ENCODE results near the gene ZNF621. TPM values are rescaled to one million over a fixed set of nuclear protein-coding genes. Genes with fewer than 3 reads are reported as not detected.

The ZNF621 gene
- total RNA-seq, 1 experiment from 2014 or later: 23.6 TPM

DNA sequence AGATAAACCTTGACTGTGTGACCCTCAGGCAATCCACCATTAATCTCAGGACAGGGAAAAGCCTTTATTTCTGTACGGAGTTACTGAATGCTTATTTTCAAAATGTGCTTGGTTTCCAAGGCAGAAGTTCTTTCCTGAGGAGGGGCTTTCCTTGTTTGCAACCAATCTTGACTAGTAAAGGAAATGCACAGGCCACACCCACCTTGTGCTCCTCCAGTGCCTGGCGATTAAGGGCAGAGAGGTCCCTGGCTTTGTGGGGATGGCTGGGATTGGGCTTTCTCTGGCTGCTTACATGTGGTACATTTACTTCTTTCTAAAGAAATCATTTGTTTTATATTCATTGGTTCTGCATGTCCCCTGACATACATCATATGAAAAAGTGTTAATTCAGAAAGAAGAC, 47.8 kb downstream of the ZNF621 start:
- no TSS peak for BruUV-seq (replicated peaks)
- POLR2A ChIA-PET: no interaction called here
- intact Hi-C loops (cut with micrococcal nuclease; ENCODE audit: unreplicated experiment): no loop called here

DNA sequence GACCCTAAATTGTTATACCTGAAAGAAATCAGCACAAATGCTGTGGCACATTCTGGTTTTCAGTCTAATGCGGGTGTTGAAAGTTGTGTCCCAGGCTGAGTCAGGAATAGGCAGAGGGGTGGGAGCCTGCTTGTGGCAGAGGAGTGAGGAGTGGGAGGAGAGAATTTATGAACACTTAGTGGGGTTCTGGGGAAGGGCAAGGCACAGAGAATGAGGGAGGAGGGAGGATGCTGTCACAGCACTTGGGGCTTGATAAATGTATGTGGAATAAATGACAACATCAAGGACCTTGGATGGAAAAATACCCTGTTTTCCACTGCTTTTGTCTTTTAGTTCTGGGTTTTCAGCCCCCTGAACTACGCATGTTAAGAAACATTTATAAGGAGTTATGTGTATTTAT, 49.3 kb downstream of the ZNF621 start:
- H3K27ac Mint-ChIP-seq (ENCODE audit: unreplicated experiment): no peak overlapping the region
- TF ChIP-seq, protein P1, sequence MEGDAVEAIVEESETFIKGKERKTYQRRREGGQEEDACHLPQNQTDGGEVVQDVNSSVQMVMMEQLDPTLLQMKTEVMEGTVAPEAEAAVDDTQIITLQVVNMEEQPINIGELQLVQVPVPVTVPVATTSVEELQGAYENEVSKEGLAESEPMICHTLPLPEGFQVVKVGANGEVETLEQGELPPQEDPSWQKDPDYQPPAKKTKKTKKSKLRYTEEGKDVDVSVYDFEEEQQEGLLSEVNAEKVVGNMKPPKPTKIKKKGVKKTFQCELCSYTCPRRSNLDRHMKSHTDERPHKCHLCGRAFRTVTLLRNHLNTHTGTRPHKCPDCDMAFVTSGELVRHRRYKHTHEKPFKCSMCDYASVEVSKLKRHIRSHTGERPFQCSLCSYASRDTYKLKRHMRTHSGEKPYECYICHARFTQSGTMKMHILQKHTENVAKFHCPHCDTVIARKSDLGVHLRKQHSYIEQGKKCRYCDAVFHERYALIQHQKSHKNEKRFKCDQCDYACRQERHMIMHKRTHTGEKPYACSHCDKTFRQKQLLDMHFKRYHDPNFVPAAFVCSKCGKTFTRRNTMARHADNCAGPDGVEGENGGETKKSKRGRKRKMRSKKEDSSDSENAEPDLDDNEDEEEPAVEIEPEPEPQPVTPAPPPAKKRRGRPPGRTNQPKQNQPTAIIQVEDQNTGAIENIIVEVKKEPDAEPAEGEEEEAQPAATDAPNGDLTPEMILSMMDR (IDR thresholded peaks at IDR 0.05; ENCODE audit: insufficient read depth in 1 of 2, low read depth in 1 of 2, low read length in 1 of 2, severe bottlenecking in 1 of 2, unreplicated experiment in 1 of 2): no peak
- Histone ChIP-seq H3K4me1 (no peaks in the 10 kb centered on the region), H3K9me3 (no peaks in the 10 kb centered on the region), H3K36me3 (ENCODE audit: control insufficient read depth, insufficient read depth, low read length) (no peaks in the 10 kb centered on the region), H3K4me3 (ENCODE audit: low read depth, low read length) (no peak overlapping the region), H3K27me3 (replicated peaks; ENCODE audit: control insufficient read depth, insufficient read depth, low read length) (no peaks in the 10 kb centered on the region)
- H3K27me3 Mint-ChIP-seq (ENCODE audit: insufficient read depth, unreplicated experiment): peaks cover 7% of the 10 kb centered on the region
- no peak for DNase-seq
- H3K4me3 Mint-ChIP-seq (ENCODE audit: unreplicated experiment): no peak overlapping the region
- intact Hi-C loops (cut with micrococcal nuclease; ENCODE audit: unreplicated experiment): no loop called here
- POLR2A ChIA-PET: no interaction called here
- CTCF ChIA-PET: no interaction called here
- no peaks in the 10 kb centered on the region for H3K9me3 Mint-ChIP-seq (ENCODE audit: unreplicated experiment)
- BruUV-seq (replicated peaks): no TSS peak
- H3K4me1 Mint-ChIP-seq (ENCODE audit: low read depth, unreplicated experiment): no peaks in the 10 kb centered on the region
- H3K36me3 Mint-ChIP-seq (ENCODE audit: insufficient read depth, unreplicated experiment): no peaks in the 10 kb centered on the region

More for the DNA sequence above, 47.8 kb downstream of the ZNF621 start:
- H3K36me3 ChIP-seq (ENCODE audit: control insufficient read depth, insufficient read depth, low read length): no peaks in the 10 kb centered on the region
- H3K4me1 ChIP-seq: no peaks in the 10 kb centered on the region
- H3K4me3 Mint-ChIP-seq (ENCODE audit: unreplicated experiment): no peak overlapping the region
- no peaks in the 10 kb centered on the region for H3K27me3 ChIP-seq (replicated peaks; ENCODE audit: control insufficient read depth, insufficient read depth, low read length)
- H3K9me3 Mint-ChIP-seq (ENCODE audit: unreplicated experiment): no peaks in the 10 kb centered on the region
- no peak for DNase-seq
- peaks cover 7% of the 10 kb centered on the region for H3K27me3 Mint-ChIP-seq (ENCODE audit: insufficient read depth, unreplicated experiment)
- CTCF ChIA-PET: no interaction called here
- no peak overlapping the region for H3K27ac Mint-ChIP-seq (ENCODE audit: unreplicated experiment)
- TF ChIP-seq, protein P1 (IDR thresholded peaks at IDR 0.05; ENCODE audit: insufficient read depth in 1 of 2, low read depth in 1 of 2, low read length in 1 of 2, severe bottlenecking in 1 of 2, unreplicated experiment in 1 of 2): no peak
- no peak overlapping the region for H3K4me3 ChIP-seq (ENCODE audit: low read depth, low read length)
- no peaks in the 10 kb centered on the region for H3K36me3 Mint-ChIP-seq (ENCODE audit: insufficient read depth, unreplicated experiment)
- no peaks in the 10 kb centered on the region for H3K4me1 Mint-ChIP-seq (ENCODE audit: low read depth, unreplicated experiment)
- no peaks in the 10 kb centered on the region for H3K9me3 ChIP-seq

DNA sequence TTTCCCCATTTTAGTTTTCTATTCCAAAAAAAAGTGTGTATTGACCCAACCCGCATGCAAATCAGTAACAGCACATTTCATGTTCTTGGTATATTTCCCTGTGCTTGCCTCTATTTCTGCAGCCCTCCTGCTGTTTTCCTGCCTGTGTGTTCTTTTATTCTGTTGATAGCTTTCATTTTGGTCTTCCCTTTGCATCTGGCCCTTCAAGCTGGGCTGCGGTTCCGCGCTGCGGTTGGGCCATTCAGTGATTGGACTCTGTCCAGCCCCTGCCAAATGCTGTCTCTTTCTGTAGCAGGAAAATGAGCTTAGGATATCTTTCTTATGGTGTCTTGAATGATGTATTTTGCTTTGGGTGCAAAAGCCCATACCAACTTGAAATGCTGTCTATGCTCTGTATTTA, 49.9 kb downstream of the ZNF621 start:
- no peaks in the 10 kb centered on the region for H3K36me3 ChIP-seq (ENCODE audit: control insufficient read depth, insufficient read depth, low read length)
- no peak overlapping the region for H3K4me3 ChIP-seq (ENCODE audit: low read depth, low read length)
- Mint-ChIP-seq H3K4me1 (ENCODE audit: low read depth, unreplicated experiment) (no peaks in the 10 kb centered on the region), H3K27me3 (ENCODE audit: insufficient read depth, unreplicated experiment) (peaks cover 7% of the 10 kb centered on the region), H3K9me3 (ENCODE audit: unreplicated experiment) (no peaks in the 10 kb centered on the region), H3K27ac (ENCODE audit: unreplicated experiment) (no peak overlapping the region), H3K4me3 (ENCODE audit: unreplicated experiment) (no peak overlapping the region), H3K36me3 (ENCODE audit: insufficient read depth, unreplicated experiment) (no peaks in the 10 kb centered on the region)
- no peak for DNase-seq
- POLR2A ChIA-PET: no interaction called here
- CTCF ChIA-PET: no interaction called here
- TF ChIP-seq, protein P1 (IDR thresholded peaks at IDR 0.05; ENCODE audit: insufficient read depth in 1 of 2, low read depth in 1 of 2, low read length in 1 of 2, severe bottlenecking in 1 of 2, unreplicated experiment in 1 of 2): no peak
- H3K9me3 ChIP-seq: no peaks in the 10 kb centered on the region
- intact Hi-C loops (cut with micrococcal nuclease; ENCODE audit: unreplicated experiment): no loop called here
- H3K4me1 ChIP-seq: no peaks in the 10 kb centered on the region
- BruUV-seq (replicated peaks): no TSS peak
- no peaks in the 10 kb centered on the region for H3K27me3 ChIP-seq (replicated peaks; ENCODE audit: control insufficient read depth, insufficient read depth, low read length)

Data from Caco-2 (cell line).